CD14-positive monocyte (primary cell): ENCODE results near the gene SMU1. TPM values are rescaled to one million over a fixed set of nuclear protein-coding genes. Genes with fewer than 3 reads are reported as not detected.

Source experiments
- DNase-seq, 3 donors: peaks; one replicate each; pipeline ENCODE4 v3.0.0-alpha.2; 2011 to 2022
- H2AFZ ChIP-seq: 2 replicates; pipeline ENCODE4 v1.6.0; 2012; ENCODE audit warnings: mild to moderate bottlenecking, low read depth, low read length, inconsistent platforms; ENCODE audit not compliant: insufficient read depth, poor library complexity, severe bottlenecking
- H3K27ac ChIP-seq, 2 donors: 1 replicate in 1 of 2; 2 replicates in 1 of 2; pipeline ENCODE4 v1.5.1; 2012 to 2013; ENCODE audit warnings: low read length in 2 of 2, control low read depth in 1 of 2, inconsistent platforms in 1 of 2, low read depth in 1 of 2, mild to moderate bottlenecking in 1 of 2
- H3K27me3 ChIP-seq, 2 donors: one replicate each; pipeline versions ENCODE4 v1.6.0 to v1.6.1; 2011 to 2013; ENCODE audit warnings: low read length in 2 of 2; ENCODE audit not compliant: control insufficient read depth in 2 of 2, insufficient read depth in 2 of 2
- H3K36me3 ChIP-seq, 2 donors: replicated peaks in 1 of 2; 1 replicate in 1 of 2; 2 replicates in 1 of 2; pipeline versions ENCODE4 v1.5.1 to v1.6.1; 2012 to 2013; ENCODE audit warnings: low read length in 2 of 2, control low read depth in 1 of 2, inconsistent platforms in 1 of 2, mild to moderate bottlenecking in 1 of 2; ENCODE audit not compliant: insufficient read depth in 2 of 2, control insufficient read depth in 1 of 2
- H3K4me1 ChIP-seq, 2 donors: 1 replicate in 1 of 2; 2 replicates in 1 of 2; pipeline versions ENCODE4 v1.5.1 to v1.6.1; 2012 to 2013; ENCODE audit warnings: low read length in 2 of 2, control low read depth in 1 of 2, inconsistent platforms in 1 of 2, mild to moderate bottlenecking in 1 of 2, moderate library complexity in 1 of 2; ENCODE audit not compliant: insufficient read depth in 2 of 2, control insufficient read depth in 1 of 2
- H3K4me2 ChIP-seq: replicated peaks from 2 replicates; pipeline ENCODE3; 2012; ENCODE audit warnings: low read length, moderate library complexity, mild to moderate bottlenecking; ENCODE audit not compliant: poor library complexity, severe bottlenecking; ENCODE audit errors: extremely low read depth
- H3K4me3 ChIP-seq, 3 experiments: fragments of 200-600 bp in 1 of 3; sonication (generic) in 1 of 3; replicated peaks in 1 of 3; 1 replicate in 2 of 3; 2 replicates in 1 of 3; pipeline ENCODE4 v1.5.1; 2011 to 2013; ENCODE audit warnings: low read length in 3 of 3, mild to moderate bottlenecking in 3 of 3, control low read depth in 2 of 3, low read depth in 2 of 3, inconsistent platforms in 1 of 3, moderate library complexity in 1 of 3
- H3K79me2 ChIP-seq: 2 replicates; pipeline ENCODE4 v1.6.0; 2012; ENCODE audit warnings: mild to moderate bottlenecking, control low read depth, inconsistent platforms, low read length, moderate library complexity; ENCODE audit not compliant: insufficient read depth
- H3K9ac ChIP-seq: 2 replicates; pipeline ENCODE4 v1.6.0; 2017; ENCODE audit warnings: low read length, mild to moderate bottlenecking; ENCODE audit not compliant: insufficient read depth, poor library complexity, severe bottlenecking
- H3K9me3 ChIP-seq, 2 donors: replicated peaks in 1 of 2; 1 replicate in 1 of 2; 2 replicates in 1 of 2; pipeline versions ENCODE4 v1.5.1 to v1.6.1; 2012 to 2013; ENCODE audit warnings: low read length in 2 of 2, control low read depth in 1 of 2; ENCODE audit not compliant: control insufficient read depth in 1 of 2, insufficient read depth in 1 of 2
- H4K20me1 ChIP-seq: 2 replicates; pipeline ENCODE4 v1.6.0; 2012; ENCODE audit warnings: mild to moderate bottlenecking, low read length, control low read depth, moderate library complexity; ENCODE audit not compliant: insufficient read depth
- H3K27ac Mint-ChIP-seq, 7 donors: one replicate each; pipeline ENCODE4 v1.8.0; 2020; ENCODE audit warnings: mild to moderate bottlenecking in 7 of 7, mixed read lengths in 7 of 7, moderate library complexity in 6 of 7, inconsistent platforms in 2 of 7
- H3K27me3 Mint-ChIP-seq, 3 donors: one replicate each; pipeline ENCODE4 v1.8.0; 2021 to 2022; ENCODE audit warnings: low read depth in 3 of 3, mild to moderate bottlenecking in 3 of 3, mixed read lengths in 3 of 3, moderate library complexity in 3 of 3, inconsistent platforms in 1 of 3
- H3K36me3 Mint-ChIP-seq, 2 donors: one replicate each; pipeline ENCODE4 v1.8.0; 2020; ENCODE audit warnings: mixed read lengths in 2 of 2, inconsistent platforms in 1 of 2, mild to moderate bottlenecking in 1 of 2
- H3K4me1 Mint-ChIP-seq: one replicate; pipeline ENCODE4 v1.8.0; 2020; ENCODE audit warnings: mild to moderate bottlenecking, mixed read lengths
- H3K4me3 Mint-ChIP-seq, 2 donors: one replicate each; pipeline ENCODE4 v1.8.0; 2020; ENCODE audit warnings: mild to moderate bottlenecking in 2 of 2, mixed read lengths in 2 of 2, moderate library complexity in 1 of 2
- H3K9me3 Mint-ChIP-seq, 7 donors: one replicate each; pipeline ENCODE4 v1.8.0; 2020 to 2022; ENCODE audit warnings: mixed read lengths in 7 of 7, mild to moderate bottlenecking in 6 of 7, moderate library complexity in 6 of 7, inconsistent platforms in 2 of 7
- CTCF ChIP-seq: fragments of 200-600 bp; IDR thresholded peaks from one replicate; pipeline ENCODE4 v1.8.0; 2022; ENCODE audit warnings: antibody characterized with exemption, mild to moderate bottlenecking
- WGBS: methylation state at CpG from one replicate; pipeline ENCODE4 v1.1.5; 2013; ENCODE audit warnings: missing lambda C conversion rate; ENCODE audit not compliant: insufficient coverage; 5-methylcytosine and 5-hydroxymethylcytosine counted together
- intact Hi-C, 2 donors: fragments of 100-400 bp; cut with micrococcal nuclease; formaldehyde crosslinking; loops; one replicate each; pipeline versions ENCODE4 v1.15.0 to v1.15.1; 2023
- polyA plus RNA-seq, 3 donors: library from polyadenylated mRNA; depleted of rRNA in 1 of 3; unstranded in 2 of 3; stranded (reverse) in 1 of 3; fragments of 300-500 nt in 2 of 3; fragments of >200 nt in 1 of 3; fragmentation: Illumina TruSeq in 2 of 3; gene quantifications; 1 replicate in 2 of 3; 2 replicates in 1 of 3; pipeline ENCODE4 v1.2.3, GENCODE V29; 2012 to 2021

The SMU1 gene
- polyA plus RNA-seq, 3 donors = 8.0 to 21.7 (median 19.3) TPM

GRCh38 chr9:33113799-33114547 lies 37.5 kb upstream of the SMU1 start:
- no peak for DNase-seq
- 98% methylated on average over 8 of the region's 11 CpGs for WGBS
- Mint-ChIP-seq H3K27me3 (no peaks in the 10 kb centered on the region), H3K27ac (peak overlapping the region in 4 of 7 donors; percentile 14 to 75 (median 64)), H3K4me3 (no peak overlapping the region), H3K9me3 (no peaks in the 10 kb centered on the region), H3K4me1 (peaks cover 14% of the 10 kb centered on the region), H3K36me3 (peaks cover 75 to 90% of the 10 kb centered on the region in 2 donors)
- Histone ChIP-seq H3K27ac (peak overlapping the region in 1 of 2 donors; percentile 10), H3K36me3 (peaks cover 45 to 94% of the 10 kb centered on the region in 2 donors), H3K4me3 (no peak overlapping the region), H3K9ac (no peak overlapping the region), H2AFZ (no peak overlapping the region), H3K27me3 (no peaks in the 10 kb centered on the region), H3K79me2 (peaks cover 11% of the 10 kb centered on the region), H3K9me3 (no peaks in the 10 kb centered on the region), H3K4me1 (peaks cover 15 to 16% of the 10 kb centered on the region in 2 donors), H4K20me1 (peaks cover 94% of the 10 kb centered on the region), H3K4me2 (no peak overlapping the region)
- TF ChIP-seq CTCF = no peak
- intact Hi-C loops = no loop called here

- H3K27me3 Mint-ChIP-seq = peaks cover 0 to 4% (median 1%) of the 10 kb centered on the region in 3 donors
- Histone ChIP-seq H3K79me2 (peaks cover 4% of the 10 kb centered on the region), H3K4me2 (no peak overlapping the region), H2AFZ (no peak overlapping the region), H3K27ac (no peak overlapping the region), H4K20me1 (peaks cover 78% of the 10 kb centered on the region), H3K9me3 (no peaks in the 10 kb centered on the region), H3K27me3 (no peaks in the 10 kb centered on the region), H3K4me3 (no peak overlapping the region), H3K9ac (no peak overlapping the region), H3K4me1 (peaks cover 4% of the 10 kb centered on the region in 2 donors), H3K36me3 (peaks cover 45 to 78% of the 10 kb centered on the region in 2 donors)
- H3K4me1 Mint-ChIP-seq = peaks cover 3% of the 10 kb centered on the region
- TF ChIP-seq CTCF = no peak
- no CpG with 5 or more reads among the region's 4 CpGs for WGBS
- H3K36me3 Mint-ChIP-seq = peaks cover 70 to 76% of the 10 kb centered on the region in 2 donors
- no peak for DNase-seq
- no peaks in the 10 kb centered on the region for H3K9me3 Mint-ChIP-seq
- intact Hi-C loops = no loop called here
- H3K27ac Mint-ChIP-seq = peak overlapping the region in 3 of 7 donors; percentile 38 to 41 (median 39)
- no peak overlapping the region for H3K4me3 Mint-ChIP-seq
Measured at GRCh38 chr9:33112094-33112493, 35.6 kb upstream of the SMU1 start.
